Cardiac muscle cell (in vitro differentiated cells and primary cell): Measurements from ENCODE around the gene ZFYVE16. TPM values are rescaled to one million over a fixed set of nuclear protein-coding genes. Genes with fewer than 3 reads are reported as not detected.
"Not testable (repeated sequence)": the region's sequence is repeated elsewhere in the genome, so short reads cannot be mapped to it uniquely, and the experiment has no call there.

Source experiments
- DNase-seq, 2 donors: peaks; one replicate each; pipeline versions ENCODE4 v3.0.0 to v3.0.0-alpha.2; 2010 to 2017; ENCODE audit warnings: low read depth in 1 of 2, low spot score in 1 of 2
- H3K27ac ChIP-seq: fragments of 200-600 bp; sonication (generic); 2 replicates; pipeline ENCODE4 v1.5.1; 2016
- H3K27me3 ChIP-seq: fragments of 200-600 bp; sonication (generic); 2 replicates; pipeline ENCODE4 v1.6.0; 2016; ENCODE audit warnings: control low read depth
- H3K36me3 ChIP-seq: fragments of 200-600 bp; sonication (generic); 2 replicates; pipeline ENCODE4 v1.5.1; 2016; ENCODE audit warnings: control low read depth
- H3K4me1 ChIP-seq: fragments of 200-600 bp; sonication (generic); 2 replicates; pipeline ENCODE4 v1.8.1; 2017; ENCODE audit warnings: low read depth, mild to moderate bottlenecking, mixed run types
- H3K4me3 ChIP-seq: fragments of 200-600 bp; sonication (generic); 2 replicates; pipeline ENCODE4 v1.5.1; 2016; ENCODE audit warnings: mild to moderate bottlenecking
- H3K9me3 ChIP-seq: fragments of 200-600 bp; sonication (generic); 2 replicates; pipeline ENCODE4 v1.5.1; 2017; ENCODE audit warnings: low read depth, mild to moderate bottlenecking, control low read depth
- polyA plus RNA-seq: library from polyadenylated mRNA; unstranded; fragments of >200 nt; fragmentation: Nextera tagmentation; extraction: Ambion mirVana; gene quantifications from 2 replicates; pipeline ENCODE4 v1.2.1, GENCODE V29; 2016
- total RNA-seq: library from RNA; depleted of rRNA; stranded (reverse); fragments of >200 nt; gene quantifications from 2 replicates; pipeline ENCODE4 v1.2.3, GENCODE V29; 2016
- TF ChIP-seq, protein P1 (sequence below): IDR thresholded peaks from 2 replicates; pipeline ENCODE4 v1.5.1; 2012; ENCODE audit warnings: low read depth, mild to moderate bottlenecking, low read length

Gene ZFYVE16
- total and polyA plus RNA-seq, 2 experiments from 2014 or later = 22.0 to 41.3 TPM

DNA sequence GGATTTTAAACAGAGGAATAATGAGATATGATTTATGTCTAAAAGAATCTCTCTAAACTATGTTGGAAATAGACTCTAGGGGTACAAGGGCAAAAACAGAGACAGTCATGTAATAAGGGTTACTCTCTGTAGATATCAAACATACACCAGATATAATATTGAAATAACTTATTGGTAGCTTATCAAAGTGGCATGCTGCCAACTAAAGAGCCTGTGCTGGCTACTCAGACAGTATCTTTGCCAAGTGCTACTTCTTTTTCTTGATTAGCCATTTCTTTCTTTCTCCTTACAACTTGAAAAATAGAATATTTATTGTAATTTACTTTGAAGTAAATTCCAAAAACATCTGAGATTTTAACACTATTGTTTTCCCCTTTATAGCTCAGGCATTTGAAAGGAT is 34.9 kb downstream of the ZFYVE16 start:
- Histone ChIP-seq H3K4me1 (no peaks in the 10 kb centered on the region), H3K27ac (no peak overlapping the region), H3K27me3 (no peaks in the 10 kb centered on the region), H3K36me3 (peaks cover 35% of the 10 kb centered on the region), H3K9me3 (no peaks in the 10 kb centered on the region), H3K4me3 (no peak overlapping the region)
- DNase-seq = no peak
- TF ChIP-seq, protein P1, sequence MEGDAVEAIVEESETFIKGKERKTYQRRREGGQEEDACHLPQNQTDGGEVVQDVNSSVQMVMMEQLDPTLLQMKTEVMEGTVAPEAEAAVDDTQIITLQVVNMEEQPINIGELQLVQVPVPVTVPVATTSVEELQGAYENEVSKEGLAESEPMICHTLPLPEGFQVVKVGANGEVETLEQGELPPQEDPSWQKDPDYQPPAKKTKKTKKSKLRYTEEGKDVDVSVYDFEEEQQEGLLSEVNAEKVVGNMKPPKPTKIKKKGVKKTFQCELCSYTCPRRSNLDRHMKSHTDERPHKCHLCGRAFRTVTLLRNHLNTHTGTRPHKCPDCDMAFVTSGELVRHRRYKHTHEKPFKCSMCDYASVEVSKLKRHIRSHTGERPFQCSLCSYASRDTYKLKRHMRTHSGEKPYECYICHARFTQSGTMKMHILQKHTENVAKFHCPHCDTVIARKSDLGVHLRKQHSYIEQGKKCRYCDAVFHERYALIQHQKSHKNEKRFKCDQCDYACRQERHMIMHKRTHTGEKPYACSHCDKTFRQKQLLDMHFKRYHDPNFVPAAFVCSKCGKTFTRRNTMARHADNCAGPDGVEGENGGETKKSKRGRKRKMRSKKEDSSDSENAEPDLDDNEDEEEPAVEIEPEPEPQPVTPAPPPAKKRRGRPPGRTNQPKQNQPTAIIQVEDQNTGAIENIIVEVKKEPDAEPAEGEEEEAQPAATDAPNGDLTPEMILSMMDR = no peak

DNA sequence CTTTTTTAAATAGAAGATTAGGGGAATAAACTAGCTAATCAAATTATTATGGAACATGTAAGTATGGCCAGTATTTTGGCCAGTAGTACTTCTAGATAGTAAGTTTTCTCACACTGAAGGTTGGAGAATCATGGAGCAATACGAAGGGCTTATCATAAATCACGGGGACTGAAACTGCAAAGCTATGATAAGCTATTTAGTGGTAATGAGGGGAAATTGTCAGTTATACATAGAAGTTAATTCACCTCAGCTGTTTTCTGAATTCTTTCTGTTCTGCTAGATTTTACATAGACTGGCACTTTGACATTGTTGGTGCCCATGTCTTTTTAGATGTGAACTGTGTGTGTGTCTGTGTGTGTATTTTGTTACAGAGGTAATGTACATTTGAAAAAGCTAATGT is 45.5 kb downstream of the ZFYVE16 start:
- Histone ChIP-seq H3K4me1 (no peaks in the 10 kb centered on the region), H3K36me3 (peaks cover 60% of the 10 kb centered on the region)
- TF ChIP-seq, protein P1 = no peak

DNA sequence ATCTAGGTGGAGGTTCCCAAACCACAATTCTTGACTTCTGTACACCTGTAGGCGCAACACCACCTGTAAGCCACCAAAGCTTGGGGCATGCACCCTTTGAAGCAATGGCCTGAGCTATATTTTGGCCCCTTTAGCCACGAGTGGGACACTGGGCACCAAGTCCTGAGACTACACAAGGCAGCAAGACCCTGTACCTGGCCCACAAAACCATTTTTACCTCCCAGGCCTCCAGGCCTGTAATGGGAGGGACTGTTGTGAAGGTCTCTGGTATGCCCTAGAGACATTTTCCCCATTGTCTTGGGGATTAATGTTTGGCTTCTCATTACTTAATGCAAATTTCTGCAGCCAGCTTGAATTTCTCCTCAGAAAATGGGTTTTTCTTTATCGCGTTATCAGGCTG is 55.4 kb downstream of the ZFYVE16 start:
- H3K27ac ChIP-seq = no peak overlapping the region
- no peaks in the 10 kb centered on the region for H3K27me3 ChIP-seq
- DNase-seq = no peak
- peaks cover 3% of the 10 kb centered on the region for H3K9me3 ChIP-seq
- H3K4me1 ChIP-seq = peaks cover 4% of the 10 kb centered on the region
- TF ChIP-seq, protein P1 = no peak
- H3K36me3 ChIP-seq = peaks cover 35% of the 10 kb centered on the region
- no peak overlapping the region for H3K4me3 ChIP-seq

More for the DNA sequence above, 45.5 kb downstream of the ZFYVE16 start:
- Histone ChIP-seq H3K27ac (no peak overlapping the region), H3K4me3 (no peak overlapping the region), H3K9me3 (no peaks in the 10 kb centered on the region), H3K27me3 (no peaks in the 10 kb centered on the region)
- no peak for DNase-seq

DNA sequence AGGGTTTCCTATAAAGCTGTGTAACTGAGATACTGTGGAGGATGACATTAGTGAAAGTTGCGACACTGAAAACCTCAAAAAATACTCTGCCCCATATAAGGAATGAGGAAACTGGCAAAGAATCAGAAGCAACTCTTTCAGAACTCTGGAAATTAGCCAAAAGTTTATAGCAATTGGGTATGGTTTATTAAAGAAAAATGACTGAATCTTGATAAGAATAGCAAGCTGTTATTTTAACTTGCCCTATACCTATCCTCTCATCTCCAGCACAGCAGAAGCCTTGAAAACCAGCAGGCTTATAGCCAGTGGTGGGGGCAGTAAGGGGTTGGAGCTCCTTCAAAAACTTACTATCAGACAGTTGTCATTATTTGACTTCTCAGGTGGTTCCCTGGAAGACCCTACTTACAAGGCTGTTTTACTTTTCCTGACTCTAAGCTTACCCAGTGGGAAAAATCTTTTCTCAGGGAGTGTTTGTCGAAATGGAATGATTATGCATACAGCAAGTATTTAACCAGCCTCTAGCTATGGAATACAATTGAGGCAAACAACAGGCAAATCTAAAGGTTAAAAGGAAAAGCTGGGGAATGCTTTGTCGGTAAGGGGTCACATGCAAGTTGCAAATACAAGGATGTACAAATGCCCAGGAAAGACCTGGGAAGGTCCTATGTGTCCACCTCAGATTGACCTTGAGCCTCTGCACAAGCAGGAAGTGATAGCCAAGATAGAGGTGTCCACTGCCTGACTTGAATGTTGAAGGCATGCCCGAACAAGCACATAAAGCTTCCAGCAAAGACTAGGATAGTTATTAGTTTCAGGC is 59.0 kb downstream of the ZFYVE16 start:
- Histone ChIP-seq H3K4me3 (no peak overlapping the region), H3K9me3 (peaks cover 3% of the 10 kb centered on the region), H3K27me3 (no peaks in the 10 kb centered on the region), H3K27ac (peak overlapping the region; percentile 67), H3K4me1 (peaks cover 4% of the 10 kb centered on the region), H3K36me3 (peaks cover 20% of the 10 kb centered on the region)
- peak; percentile 7 to 83 for DNase-seq
- TF ChIP-seq, protein P1 = no peak

DNA sequence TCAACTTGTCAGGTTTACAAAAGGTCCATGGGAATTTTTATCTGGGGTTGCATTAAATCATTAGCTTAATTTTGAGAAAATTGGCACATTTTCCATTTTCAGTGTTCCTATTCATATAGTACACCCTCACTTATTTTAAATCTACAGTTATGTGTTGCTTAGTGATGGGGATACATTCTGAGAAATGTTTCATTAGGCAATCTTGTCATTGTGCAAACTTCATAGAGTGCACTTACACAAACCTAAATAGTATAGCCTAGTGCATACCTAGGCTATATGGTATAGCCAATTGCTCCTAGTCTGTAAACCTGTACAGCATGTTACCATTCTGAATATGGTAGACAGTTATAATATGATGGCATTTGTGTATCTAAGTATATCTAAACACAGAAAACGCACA is 60.3 kb downstream of the ZFYVE16 start:
- TF ChIP-seq, protein P1 = no peak
- no peak overlapping the region for H3K27ac ChIP-seq
- DNase-seq = no peak
- H3K36me3 ChIP-seq = peaks cover 14% of the 10 kb centered on the region
- no peak overlapping the region for H3K4me3 ChIP-seq
- no peaks in the 10 kb centered on the region for H3K27me3 ChIP-seq
- peaks cover 4% of the 10 kb centered on the region for H3K4me1 ChIP-seq
- peaks cover 2% of the 10 kb centered on the region for H3K9me3 ChIP-seq

DNA sequence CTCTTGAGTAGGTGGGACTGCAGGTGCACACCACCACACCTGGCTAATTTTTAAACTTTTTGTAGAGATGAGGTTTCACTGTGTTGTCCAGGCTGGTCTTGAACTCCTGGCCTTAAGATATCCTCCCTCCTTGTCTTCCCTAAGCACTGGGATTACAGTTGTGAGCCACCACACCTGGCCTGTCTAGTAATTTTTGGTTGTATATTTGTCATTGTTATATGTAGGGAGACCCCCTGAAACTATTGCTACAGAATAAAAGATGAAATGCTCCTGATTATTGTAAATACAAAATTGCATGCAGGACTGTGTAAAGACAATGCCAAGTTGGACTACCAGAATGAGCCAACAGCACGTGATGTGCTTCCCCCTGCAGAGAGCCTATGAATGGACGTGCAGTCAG is 62.8 kb downstream of the ZFYVE16 start:
- not testable (repeated sequence) for H3K4me1 ChIP-seq, DNase-seq, H3K9me3 ChIP-seq, H3K4me3 ChIP-seq, H3K27ac ChIP-seq, H3K27me3 ChIP-seq
- H3K36me3 ChIP-seq = peaks cover 29% of the 10 kb centered on the region
